GM21515 (cell line): ENCODE data around the gene MACF1.
"Not testable (repeated sequence)": the region's sequence is repeated elsewhere in the genome, so short reads cannot be mapped to it uniquely, and the experiment has no call there.

Experiments used
- ATAC-seq: cut with Tn5 transposase; IDR thresholded peaks from one replicate; pipeline ENCODE4 v1.9.1; 2021; ENCODE audit not compliant: unreplicated experiment

The MACF1 gene

DNA sequence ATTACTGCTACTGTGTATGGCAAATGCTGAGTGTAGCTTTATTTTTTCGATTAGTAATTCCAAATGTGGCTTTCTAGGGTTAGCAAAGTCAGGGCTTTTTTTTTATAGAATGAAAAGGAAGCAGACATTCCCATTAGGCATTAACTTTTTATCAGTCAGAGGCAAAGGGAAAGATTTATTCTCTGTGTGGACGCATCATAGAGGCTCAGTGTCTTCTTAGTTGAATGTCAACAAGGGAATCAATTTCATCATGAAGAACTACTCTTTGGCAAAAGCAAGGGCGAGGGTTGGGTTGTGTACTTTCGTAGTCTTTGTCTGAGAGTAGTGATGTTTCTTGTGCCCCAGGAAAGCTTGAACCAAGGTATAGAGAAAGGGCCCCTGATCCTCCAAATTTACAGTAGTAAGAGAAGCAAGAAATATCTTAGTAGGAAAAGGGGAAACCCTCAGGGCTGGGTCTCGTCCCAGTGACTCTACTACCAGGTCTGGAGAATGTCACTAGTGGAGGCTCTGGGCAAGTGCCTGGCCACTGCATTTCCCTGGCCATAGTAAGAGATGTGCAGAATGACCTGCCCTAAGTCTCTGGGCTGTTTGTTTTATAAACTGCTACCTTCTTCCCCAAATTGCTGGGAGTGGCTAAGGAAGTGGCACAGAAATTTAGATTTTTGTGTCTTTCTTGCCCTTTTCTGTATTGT, 30.0 kb upstream of the MACF1 start:
- ATAC-seq = no peak

DNA sequence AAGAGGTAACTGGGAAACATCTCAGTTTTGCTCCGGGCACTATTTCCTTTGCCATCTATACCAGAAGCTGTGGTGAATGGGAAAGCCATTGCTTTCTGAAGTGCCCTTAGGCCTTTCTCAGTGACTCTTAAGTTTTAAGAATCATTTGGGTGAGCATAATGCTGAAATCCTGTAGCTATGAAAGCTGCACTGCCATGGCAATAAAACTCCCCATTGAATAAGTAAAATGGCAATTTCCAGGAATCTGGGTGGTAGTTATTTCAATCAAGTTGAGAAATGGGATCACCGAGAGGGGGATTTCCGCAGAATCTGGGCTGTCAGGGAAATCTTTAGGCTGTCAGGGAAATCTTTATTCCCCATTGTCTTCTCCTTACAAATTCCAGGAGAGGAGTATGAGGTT, 26.8 kb upstream of the MACF1 start:
- ATAC-seq = no peak

DNA sequence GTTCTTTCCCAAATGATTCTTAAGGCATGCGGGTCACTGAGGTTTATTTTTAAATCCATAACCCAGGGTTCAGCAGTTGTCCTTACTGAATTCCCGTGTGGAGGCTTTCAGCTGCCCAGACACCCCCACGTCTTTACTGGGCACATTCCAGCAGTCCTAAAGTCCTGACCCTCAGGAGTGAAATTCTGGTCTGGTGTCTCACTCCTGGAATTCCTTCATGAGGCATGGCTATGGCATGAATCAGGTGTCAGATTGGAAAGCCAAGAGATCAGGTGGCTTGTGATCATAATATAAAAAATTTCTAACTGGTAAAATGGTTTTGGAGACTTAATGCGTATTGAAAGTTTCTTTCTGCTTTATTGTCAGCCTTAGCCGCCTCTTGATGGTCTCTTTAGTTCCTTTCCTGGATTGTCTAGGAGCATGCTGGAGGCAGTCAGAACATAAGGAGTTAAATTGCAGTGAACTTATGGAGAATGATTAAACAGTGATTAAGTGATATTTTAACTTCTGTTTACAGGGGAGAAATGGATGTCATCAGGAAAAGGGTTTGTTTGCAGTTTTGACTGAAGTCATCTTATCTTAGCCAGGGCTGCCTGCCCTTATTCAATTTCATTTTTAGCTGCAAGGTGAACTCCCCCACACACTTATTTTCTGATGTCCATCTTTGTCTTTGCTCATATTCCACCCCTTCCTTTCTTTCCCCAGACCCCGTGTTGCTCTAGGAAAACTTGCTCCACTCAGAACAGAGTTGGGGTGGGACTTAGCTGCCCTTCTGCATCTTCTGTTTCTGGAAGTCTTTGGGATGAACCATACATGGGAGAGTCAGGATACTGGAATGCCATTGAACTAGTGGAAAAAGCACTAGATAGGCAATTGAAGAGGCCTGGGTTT, 25.7 kb upstream of the MACF1 start:
- no peak for ATAC-seq

DNA sequence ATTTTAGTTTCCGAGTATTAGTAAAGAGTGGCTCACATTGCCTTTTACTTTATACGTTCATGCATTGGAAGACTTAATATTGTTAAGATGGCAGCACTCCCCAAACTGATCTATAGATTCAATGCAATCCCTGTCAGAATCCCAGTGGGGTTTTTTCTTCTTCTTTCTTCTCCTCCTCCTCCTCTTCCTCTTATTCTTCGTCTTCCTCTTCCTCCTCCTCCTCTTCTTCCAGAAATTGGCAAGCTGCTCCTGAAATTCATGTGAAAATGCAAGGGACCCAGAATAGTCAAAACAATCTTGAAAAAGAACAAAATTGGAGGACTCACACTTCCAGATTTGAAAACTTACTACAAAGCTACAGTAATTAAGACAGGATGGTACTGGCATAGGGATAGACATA, 23.2 kb upstream of the MACF1 start:
- no peak for ATAC-seq

DNA sequence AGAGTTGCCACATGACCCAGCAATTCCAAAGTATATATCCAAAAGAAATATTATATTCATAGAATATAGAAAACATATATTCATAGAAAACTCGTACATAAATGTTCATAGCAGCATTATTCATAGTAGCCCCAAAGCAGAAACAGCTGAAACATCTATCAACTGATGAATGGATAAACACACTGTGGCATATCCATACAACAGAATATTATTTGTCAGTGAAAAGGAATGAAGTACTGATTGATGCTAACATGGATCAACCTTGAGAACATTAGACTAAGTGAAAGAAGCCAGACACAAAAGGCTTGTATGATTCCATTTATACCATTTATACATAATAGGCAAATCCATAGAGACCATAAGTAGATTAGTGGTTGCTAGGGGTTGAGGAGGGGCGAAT, 21.7 kb upstream of the MACF1 start:
- ATAC-seq = no peak

DNA sequence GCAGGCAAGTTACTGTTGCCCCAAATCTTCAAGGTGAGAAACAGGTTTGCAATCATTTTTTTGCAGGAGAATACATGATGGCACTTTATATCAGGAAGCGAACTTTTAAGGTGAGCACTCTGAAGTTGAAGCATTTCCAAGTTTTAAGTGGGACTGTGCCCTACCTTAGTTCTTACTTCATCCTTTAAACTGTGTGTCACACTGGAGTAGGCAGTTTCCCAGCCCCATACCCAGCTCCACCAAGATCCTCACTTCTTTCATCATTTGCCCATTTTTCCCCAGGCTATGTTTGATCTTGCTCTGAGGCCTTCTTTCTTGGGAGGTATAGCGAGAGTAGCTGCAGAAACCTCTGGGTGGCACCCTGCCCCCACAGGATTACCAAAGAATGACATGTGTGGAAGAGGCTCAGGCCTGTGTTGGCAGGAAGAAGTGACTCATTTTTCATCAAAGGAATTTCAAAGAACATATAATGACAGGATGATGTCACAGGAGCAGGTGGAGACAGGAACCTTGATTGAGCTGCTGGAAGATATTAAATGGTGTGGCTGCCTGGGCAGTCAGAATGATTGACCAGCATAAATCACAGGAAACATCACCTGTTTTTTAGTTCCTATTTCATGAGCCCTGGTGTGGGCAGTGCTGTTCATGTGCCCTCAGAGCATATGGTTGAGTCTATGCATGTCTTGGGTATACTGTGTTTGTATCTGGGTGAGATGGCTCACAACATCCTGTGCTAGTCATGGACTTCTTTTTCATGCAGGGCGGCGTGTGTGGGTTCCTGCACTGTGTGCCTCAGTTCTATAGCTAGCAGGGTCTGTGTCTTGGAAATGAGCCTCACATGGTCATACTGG, 20.8 kb upstream of the MACF1 start:
- ATAC-seq = no peak

DNA sequence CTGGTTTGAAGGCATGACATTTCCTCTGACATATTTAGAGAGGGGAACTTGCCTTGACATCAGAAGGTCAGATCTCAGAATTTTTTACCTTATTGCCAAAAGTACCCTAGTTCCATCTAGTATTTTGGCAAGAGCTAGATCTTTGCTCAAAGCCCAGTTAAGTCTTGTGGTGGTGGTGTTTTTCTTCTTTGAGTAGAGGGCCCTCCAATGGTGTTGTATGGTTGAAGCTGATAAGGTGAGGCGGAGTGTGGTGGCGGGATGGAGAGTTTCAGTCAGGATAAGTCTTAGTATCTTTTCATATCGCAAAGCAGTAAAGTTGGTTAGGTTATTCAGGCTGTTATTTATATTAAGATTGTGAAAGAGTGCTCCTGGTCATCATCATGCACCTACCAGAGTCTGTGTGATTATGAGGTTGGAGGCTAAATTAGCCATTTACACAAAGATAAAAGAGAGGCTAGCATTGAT, 20.1 kb upstream of the MACF1 start:
- ATAC-seq = no peak

DNA sequence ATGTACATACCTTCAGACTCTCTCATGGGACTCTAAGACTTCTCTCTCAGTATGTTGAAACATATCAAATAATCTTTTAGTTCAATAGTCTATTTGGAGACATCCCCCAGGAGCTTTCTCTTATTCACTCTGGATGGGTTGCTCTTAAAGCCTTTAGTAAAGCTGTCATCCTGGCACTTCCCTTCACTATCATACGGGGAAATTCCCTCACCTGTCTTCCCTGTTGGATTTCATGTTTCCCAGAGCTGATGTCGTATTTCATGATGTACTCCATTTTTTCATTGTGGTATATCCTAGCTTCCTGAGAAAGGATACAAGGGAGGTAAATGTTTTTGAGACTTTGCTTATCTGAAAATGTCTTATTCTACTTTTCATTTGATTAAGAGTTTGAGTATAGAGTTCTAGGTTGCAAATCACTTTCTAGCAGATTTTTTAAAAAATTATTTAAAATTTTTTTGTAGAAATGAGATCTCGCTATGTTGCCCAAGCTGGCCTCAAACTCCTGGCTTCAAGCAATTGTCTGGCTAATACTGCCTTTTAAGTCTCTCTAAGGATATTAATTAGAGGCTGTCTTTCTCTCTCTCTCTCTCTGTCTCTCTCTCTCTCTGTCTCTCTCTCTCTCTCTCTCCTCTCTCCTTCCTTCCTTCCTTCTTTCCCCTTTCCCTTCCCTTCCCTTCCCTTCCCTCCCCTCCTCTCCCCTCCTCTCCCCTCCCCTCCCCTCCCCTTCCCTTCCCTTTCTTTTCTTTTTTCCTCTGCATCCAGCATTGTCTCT, 17.0 kb upstream of the MACF1 start:
- ATAC-seq = no peak

DNA sequence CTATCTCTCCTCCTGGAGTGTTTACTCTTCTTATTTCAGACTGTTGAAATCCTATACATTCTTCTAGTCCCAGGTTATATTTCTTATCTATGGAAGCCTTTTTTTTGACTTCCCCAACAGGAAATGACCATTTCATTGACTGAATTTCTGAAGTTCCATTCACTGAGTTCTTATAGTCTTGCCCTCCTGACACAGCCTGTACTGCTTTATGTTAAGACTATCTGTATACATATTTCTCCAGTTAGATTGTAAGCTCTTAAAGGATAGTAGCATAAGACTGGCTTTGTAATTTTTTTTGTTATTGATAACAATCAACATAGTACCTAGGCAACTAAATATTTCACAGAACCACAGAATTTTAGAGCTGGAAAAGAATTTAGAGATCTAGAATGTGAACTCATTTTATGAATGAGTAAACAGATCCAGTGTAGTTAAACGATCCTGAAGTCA, 14.9 kb upstream of the MACF1 start:
- ATAC-seq = no peak

DNA sequence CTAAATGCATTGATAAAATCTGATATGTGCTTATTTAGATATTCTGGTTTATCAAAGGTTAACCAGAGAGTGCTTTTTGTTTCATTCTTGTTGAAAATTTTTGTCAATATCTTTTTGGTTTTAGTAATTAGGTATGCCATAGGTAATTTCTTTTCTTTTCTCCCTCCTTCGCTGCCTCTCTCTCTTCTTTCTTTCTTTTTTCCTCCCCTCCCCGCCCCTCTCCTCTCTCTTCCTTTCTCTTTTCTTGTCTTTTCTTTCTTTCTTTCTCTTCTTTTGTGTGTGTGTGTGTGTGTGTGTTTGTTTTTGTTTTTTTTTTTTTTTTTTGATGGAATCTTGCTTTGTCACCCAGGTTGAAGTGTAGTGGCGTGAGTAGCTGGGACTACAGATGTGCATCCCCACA, 14.4 kb upstream of the MACF1 start:
- no peak for ATAC-seq

DNA sequence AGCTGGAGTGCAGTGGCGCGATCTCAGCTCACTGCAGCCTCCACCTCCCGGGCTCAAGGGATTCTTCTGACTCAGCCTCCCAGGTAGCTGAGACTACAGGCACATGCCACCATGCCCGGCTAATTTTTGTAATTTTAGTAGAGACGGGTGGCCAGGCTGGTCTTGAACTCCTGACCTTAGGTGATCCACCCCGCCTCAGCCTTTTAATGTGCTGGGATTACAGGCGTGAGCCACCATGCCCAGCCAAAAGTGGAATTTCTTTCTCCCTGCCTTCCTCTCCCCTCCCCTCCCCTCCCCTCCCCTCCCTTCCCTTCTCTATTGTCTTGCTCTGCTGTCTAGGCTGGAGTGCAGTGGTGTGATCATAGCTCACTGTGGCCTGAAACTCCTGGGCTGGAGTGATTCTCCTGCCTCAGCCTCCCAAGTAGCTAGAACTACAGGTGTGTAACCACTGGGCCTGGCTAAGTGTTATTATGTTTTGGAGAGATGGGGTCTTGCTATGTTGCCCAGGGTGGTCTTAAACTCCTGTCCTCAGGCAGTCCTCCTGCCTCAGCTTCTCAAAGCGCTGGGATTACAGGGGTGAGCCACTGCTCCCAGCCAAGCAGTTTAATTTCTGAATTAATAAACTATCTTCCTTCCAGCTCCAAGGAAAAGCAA, 10.0 kb upstream of the MACF1 start:
- no peak for ATAC-seq

DNA sequence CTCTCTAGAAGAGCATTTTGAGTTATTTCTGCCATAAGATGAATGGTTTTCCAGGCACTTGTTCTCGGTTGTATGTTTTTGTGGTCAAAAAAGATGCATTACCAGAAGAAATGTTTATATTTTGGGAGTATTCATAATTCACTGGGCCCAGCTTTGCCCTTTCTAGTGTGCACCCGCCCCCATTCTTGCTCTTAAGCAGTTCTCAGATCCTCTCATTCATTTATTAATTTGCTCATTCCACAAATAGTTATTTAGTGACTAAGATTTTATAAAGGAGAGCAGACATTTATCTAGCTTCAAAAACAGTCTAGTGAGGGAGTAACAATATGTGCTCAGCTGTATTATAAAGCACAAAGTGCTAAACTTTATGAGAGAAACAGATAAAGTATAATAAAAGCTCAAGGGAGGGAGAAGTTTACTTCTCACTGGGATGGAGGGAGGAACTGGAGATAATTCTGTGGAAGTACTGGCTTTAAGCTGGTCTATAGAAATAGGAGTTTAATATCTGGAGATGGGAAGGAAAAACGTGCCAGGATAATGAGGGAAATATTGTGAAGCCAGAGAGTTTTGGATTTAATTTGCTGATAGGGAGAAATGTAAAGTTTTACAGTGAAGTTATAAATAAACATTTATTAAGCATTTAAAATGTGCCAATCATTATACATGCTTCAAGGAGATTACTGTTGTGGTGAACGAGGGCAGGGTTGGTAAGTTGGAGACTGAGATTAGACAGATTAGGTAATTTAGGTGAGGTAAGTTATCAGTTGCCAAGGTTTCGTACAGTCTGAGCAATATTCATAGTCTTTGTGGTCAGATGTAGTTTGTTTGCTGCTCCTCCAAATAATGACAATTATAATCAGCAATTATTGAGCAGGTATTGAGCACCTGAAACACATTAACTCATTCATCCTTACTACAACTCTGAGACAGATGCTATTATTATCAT, 9.1 kb upstream of the MACF1 start:
- no peak for ATAC-seq

DNA sequence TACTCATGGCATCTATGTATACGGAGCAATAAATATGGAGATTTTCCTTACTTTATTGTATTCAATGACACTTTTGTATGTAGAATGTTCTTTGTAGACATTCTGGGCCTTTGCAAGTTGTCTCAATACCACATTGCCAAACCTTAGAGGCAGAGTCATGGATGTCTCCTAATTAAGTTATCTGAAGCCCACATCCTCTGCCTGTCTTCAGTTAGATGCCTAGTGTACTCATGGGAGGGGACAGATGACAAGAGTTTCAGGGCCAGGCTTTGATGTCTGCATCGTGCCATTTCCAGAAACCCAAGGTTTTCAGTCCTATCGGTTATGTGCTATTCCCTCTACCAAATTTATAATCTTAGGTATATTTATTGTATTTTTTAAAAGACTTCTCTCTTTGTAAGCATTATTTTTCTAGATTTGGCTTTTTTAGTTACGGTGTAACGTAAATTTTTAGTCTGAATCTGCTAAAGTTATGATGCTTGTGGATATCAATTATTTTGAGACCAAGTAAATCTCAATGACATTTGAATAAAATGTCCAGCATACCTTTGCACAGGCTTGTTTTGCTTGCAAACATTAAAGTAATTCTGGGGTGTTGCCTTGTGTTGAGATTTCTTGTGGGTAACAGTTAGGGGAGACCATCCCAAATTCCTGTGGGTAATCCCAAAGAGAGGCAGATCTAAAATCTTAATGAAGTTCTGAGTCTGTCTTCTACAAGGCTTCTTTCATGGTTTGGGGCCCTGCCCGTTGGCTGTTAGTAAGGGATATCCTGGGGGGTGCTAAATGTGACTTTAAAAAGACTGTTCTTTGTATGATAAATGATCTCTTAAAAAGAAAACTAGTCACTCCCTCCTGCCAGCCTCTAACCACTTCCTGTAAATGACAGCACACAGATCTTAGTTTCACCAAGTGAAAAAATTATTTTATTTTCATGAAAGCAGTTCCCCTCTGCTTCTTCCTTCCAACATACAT, 8.0 kb upstream of the MACF1 start:
- ATAC-seq = peak; percentile 44

DNA sequence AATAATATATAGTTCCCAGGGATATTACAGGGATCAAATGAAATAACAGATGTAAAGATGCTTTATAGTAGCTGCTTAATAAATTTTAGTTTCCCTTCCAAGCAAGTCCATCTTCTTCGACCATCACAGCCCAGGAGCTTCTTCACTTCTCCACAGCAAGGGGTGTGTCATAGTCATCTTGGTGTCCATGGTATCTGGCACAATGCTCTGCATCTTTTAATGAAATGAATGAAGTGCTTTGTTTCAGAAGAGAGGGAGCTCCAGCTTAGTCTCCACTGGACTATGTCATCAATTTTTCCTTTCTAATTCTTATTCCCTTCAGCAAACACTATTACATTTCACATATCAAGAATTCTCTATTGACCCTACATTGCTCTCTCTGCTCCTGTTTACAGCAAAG, 4.9 kb upstream of the MACF1 start:
- no peak for ATAC-seq

DNA sequence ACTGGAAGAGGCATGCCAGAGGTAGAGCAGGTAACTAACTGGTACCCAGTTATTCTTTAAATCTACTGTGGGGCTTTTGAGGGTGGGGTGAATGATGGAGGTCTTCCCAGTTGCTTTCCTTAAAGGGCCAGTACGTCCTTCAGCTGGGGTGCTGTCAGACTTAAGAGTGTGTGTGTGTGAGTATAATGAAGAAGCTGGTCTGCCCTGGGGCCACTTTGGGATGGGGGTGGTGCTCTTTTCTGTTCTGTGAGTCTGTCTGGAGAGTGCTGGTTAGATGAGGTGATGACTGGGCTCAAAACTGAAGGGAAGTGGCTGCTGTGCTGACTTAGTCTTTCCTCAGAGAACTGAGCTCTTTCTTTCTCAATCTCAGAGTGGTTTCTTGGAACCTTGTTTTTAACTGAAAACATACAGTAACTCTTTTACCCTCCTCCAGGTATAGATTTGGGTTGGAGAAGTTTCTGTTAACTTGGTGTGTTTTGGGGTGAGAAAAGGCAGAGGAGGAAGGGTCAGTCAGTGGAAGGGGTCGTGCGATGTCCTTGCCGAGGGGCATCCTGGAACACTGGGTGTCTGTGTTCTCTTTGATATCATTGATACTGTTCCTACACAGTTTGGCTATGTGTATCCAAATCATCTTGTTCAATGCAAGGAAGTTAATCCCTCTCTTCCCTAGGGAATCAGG, 746 bp downstream of the MACF1 start:
- no peak for ATAC-seq

DNA sequence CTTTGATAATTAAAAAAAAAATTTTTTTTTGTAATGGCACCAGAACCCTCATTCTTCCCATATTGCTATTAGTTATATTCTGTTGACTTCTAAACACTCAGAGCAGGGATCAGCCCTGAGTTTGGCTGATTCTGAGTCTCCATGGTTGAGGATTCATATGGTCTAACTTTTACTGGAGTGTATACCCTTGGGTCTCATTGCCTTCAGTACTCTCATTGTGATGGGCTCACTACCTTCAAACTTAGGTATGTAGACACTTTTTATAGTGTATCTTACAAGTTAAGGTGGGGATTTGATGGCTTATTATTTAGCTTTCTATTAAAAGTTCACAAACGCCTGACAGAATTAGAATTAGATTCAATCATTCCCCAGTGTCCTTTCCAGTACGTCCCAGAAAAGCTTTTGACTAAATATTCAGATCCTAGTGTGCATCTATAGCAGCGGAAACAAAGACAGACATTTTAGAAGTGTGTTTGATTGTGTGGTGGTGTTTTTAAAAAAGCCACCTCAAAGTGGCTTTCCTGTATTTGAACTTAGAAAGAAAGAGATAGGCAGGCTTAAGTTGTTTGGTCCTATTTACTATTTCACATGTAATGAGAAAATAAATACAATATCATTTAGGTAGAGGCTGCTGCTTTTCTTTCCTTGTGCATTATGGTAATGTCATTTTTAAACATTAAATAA, 1.4 kb downstream of the MACF1 start:
- no peak for ATAC-seq

DNA sequence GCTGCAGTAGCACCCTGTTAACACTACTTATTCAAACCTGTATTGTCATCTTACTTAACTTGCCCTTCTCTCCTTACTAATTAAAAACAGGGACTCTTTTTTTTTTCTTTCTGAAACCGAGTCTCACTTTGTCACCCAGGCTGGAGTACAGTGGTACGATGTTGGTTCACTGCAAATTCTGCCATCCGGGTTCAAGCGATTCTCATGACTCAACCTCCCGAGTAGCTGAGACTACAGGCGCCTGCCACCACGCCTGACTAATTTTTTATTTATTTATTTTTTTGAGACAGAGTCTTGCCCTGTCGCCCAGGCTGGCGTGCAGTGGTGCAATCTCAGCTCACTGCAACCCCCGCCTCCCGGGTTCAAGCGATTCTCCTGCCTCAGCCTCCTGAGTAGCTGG, 3.9 kb downstream of the MACF1 start:
- ATAC-seq = not testable (repeated sequence)
